ENCODE results near the gene MTHFD2L. TPM values are rescaled to one million over a fixed set of nuclear protein-coding genes. Genes with fewer than 3 reads are reported as not detected.
A peak's percentile ranks its signal among the peaks of the same experiment; 100 is the strongest.

The MTHFD2L gene
- total RNA-seq, 1 donor from 2014 or later: 15.5 TPM

- H3K4me3 ChIP-seq: no peak overlapping the region
- H3K9me3 ChIP-seq: no peaks in the 10 kb centered on the region
- H3K27ac ChIP-seq: no peak overlapping the region
- no peak for DNase-seq (ENCODE audit: extremely low spot score in 2 of 2)
- no peaks in the 10 kb centered on the region for H3K4me1 ChIP-seq
- H3K36me3 ChIP-seq: no peaks in the 10 kb centered on the region
- H3K27me3 ChIP-seq: no peaks in the 10 kb centered on the region
- intact Hi-C loops (cut with DNase I): no loop called here
- TF ChIP-seq POLR2A (IDR thresholded peaks at IDR 0.05) (no peak), POLR2AphosphoS5 (IDR thresholded peaks at IDR 0.05; ENCODE audit: insufficient read depth in 1 of 2, low read depth in 1 of 2) (no peak)
- TF ChIP-seq, protein P1, sequence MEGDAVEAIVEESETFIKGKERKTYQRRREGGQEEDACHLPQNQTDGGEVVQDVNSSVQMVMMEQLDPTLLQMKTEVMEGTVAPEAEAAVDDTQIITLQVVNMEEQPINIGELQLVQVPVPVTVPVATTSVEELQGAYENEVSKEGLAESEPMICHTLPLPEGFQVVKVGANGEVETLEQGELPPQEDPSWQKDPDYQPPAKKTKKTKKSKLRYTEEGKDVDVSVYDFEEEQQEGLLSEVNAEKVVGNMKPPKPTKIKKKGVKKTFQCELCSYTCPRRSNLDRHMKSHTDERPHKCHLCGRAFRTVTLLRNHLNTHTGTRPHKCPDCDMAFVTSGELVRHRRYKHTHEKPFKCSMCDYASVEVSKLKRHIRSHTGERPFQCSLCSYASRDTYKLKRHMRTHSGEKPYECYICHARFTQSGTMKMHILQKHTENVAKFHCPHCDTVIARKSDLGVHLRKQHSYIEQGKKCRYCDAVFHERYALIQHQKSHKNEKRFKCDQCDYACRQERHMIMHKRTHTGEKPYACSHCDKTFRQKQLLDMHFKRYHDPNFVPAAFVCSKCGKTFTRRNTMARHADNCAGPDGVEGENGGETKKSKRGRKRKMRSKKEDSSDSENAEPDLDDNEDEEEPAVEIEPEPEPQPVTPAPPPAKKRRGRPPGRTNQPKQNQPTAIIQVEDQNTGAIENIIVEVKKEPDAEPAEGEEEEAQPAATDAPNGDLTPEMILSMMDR (IDR thresholded peaks at IDR 0.05): no peak
These were observed 157.0 kb downstream of the MTHFD2L start for GRCh38 chr4:74314944-74315343.

GRCh38 chr4:74315376-74315775, 157.5 kb downstream of the MTHFD2L start:
- Histone ChIP-seq H3K27me3 (no peaks in the 10 kb centered on the region), H3K4me3 (no peak overlapping the region), H3K9me3 (no peaks in the 10 kb centered on the region), H3K36me3 (no peaks in the 10 kb centered on the region), H3K27ac (no peak overlapping the region), H3K4me1 (peaks cover 4% of the 10 kb centered on the region)
- TF ChIP-seq, protein P1 (IDR thresholded peaks at IDR 0.05): no peak
- TF ChIP-seq POLR2A (IDR thresholded peaks at IDR 0.05) (no peak), POLR2AphosphoS5 (IDR thresholded peaks at IDR 0.05; ENCODE audit: insufficient read depth in 1 of 2, low read depth in 1 of 2) (no peak)
- intact Hi-C loops (cut with DNase I): no loop called here
- no peak for DNase-seq (ENCODE audit: extremely low spot score in 2 of 2)

DNA sequence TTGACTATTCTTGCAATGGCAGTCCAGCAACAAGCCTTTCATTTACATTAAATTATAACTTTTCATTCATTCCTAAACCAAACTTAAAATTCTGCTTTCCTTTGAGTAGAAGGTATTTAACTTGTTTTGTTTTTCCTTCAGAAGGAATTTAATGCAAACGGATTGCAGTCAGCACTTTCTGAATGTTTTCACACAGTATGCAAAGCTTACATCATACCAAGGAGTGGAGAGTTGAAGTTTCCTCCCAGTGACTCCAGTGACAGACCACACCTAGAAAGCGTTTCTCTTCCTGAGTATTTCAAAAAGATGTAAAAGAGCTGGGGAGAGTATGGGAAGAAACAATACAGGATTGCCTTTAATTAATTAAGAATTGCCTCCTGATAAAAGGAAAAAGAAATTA, 158.5 kb downstream of the MTHFD2L start:
- intact Hi-C loops (cut with DNase I): no loop called here
- Histone ChIP-seq H3K27me3 (no peaks in the 10 kb centered on the region), H3K4me1 (peaks cover 4% of the 10 kb centered on the region), H3K9me3 (no peaks in the 10 kb centered on the region), H3K27ac (no peak overlapping the region), H3K36me3 (no peaks in the 10 kb centered on the region), H3K4me3 (no peak overlapping the region)
- no peak for DNase-seq (ENCODE audit: extremely low spot score in 2 of 2)
- TF ChIP-seq POLR2AphosphoS5 (IDR thresholded peaks at IDR 0.05; ENCODE audit: insufficient read depth in 1 of 2, low read depth in 1 of 2): peak in 1 of 2 donors; percentile 59
- TF ChIP-seq POLR2A (IDR thresholded peaks at IDR 0.05): no peak

DNA sequence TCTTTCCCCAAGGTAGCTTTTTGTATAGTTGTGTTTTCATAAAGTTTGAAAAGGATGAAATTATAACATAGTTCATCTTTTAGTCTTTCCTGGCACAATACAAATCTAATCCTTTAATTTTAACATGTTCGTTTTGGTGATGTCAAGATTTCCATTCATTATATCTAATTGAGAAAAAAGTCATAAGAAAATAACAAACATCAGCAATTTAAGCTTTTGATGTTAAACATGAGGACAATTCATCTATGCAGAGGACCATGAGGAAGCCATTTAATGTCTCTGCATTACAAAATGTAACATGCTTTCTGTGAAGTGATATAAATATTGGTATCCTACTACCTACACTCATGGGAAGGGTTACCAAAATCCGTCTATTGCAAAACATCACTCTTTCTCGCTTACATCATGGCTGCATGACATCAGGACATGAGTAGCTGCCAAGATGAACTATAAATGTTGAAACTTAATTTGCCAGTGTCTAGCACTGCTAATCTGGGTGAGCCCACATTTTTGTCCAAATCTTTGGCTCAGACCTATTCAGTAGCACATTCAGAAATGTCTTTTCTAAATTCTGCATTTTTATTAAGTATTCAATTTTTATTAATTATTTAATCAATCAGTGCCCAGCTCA, 159.8 kb downstream of the MTHFD2L start:
- Histone ChIP-seq H3K9me3 (no peaks in the 10 kb centered on the region), H3K36me3 (no peaks in the 10 kb centered on the region), H3K4me1 (peaks cover 4% of the 10 kb centered on the region), H3K27me3 (no peaks in the 10 kb centered on the region), H3K4me3 (no peak overlapping the region), H3K27ac (no peak overlapping the region)
- no peak for DNase-seq (ENCODE audit: extremely low spot score in 2 of 2)
- intact Hi-C loops (cut with DNase I): no loop called here
- TF ChIP-seq POLR2AphosphoS5 (IDR thresholded peaks at IDR 0.05; ENCODE audit: insufficient read depth in 1 of 2, low read depth in 1 of 2): peak in 1 of 2 donors; percentile 43
- TF ChIP-seq, protein P1 (IDR thresholded peaks at IDR 0.05): no peak

GRCh38 chr4:74318276-74318675, 160.4 kb downstream of the MTHFD2L start:
- H3K36me3 ChIP-seq: no peaks in the 10 kb centered on the region
- H3K9me3 ChIP-seq: no peaks in the 10 kb centered on the region
- DNase-seq (ENCODE audit: extremely low spot score in 2 of 2): no peak
- no peaks in the 10 kb centered on the region for H3K27me3 ChIP-seq
- no peak for TF ChIP-seq POLR2AphosphoS5 (IDR thresholded peaks at IDR 0.05; ENCODE audit: insufficient read depth in 1 of 2, low read depth in 1 of 2)
- TF ChIP-seq, protein P1 (IDR thresholded peaks at IDR 0.05): no peak
- no peak for TF ChIP-seq POLR2A (IDR thresholded peaks at IDR 0.05)
- no peak overlapping the region for H3K4me3 ChIP-seq
- no peak overlapping the region for H3K27ac ChIP-seq
- peaks cover 4% of the 10 kb centered on the region for H3K4me1 ChIP-seq
- intact Hi-C loops (cut with DNase I): no loop called here
